OCI-LY1 (cell line): ENCODE measurements around the gene CNPY2.

ENCODE experiments used
- H2AFZ ChIP-seq: fragments of 200-600 bp; sonication (generic), shearing (Covaris generic); 2 replicates; pipeline ENCODE4 v1.6.0; 2014; ENCODE audit warnings: antibody characterized with exemption, mild to moderate bottlenecking, low read length
- H3F3A ChIP-seq: fragments of 200-600 bp; sonication (generic), shearing (Covaris generic); 2 replicates; pipeline ENCODE4 v1.6.0; 2014; ENCODE audit warnings: mild to moderate bottlenecking, antibody characterized with exemption, low read length, moderate library complexity; ENCODE audit not compliant: insufficient read depth
- H3K27ac ChIP-seq: fragments of 200-600 bp; sonication (generic); 2 replicates; pipeline ENCODE4 v1.5.1; 2014; ENCODE audit warnings: low read length, mixed run types, mild to moderate bottlenecking, low read depth; ENCODE audit not compliant: poor library complexity, severe bottlenecking
- H3K27me3 ChIP-seq: fragments of 200-600 bp; sonication (generic); 2 replicates; pipeline ENCODE4 v1.6.0; 2014; ENCODE audit warnings: antibody characterized with exemption, mild to moderate bottlenecking, low read length, moderate library complexity; ENCODE audit not compliant: insufficient read depth
- H3K36me3 ChIP-seq: fragments of 200-600 bp; sonication (generic); 2 replicates; pipeline ENCODE4 v1.6.1; 2014; ENCODE audit warnings: mild to moderate bottlenecking, antibody characterized with exemption, low read length, moderate library complexity, mixed read lengths; ENCODE audit not compliant: insufficient read depth
- H3K4me1 ChIP-seq: fragments of 200-600 bp; sonication (generic); 2 replicates; pipeline ENCODE4 v1.5.1; 2014; ENCODE audit warnings: mild to moderate bottlenecking, low read length, moderate library complexity; ENCODE audit not compliant: insufficient read depth, severe bottlenecking
- H3K4me2 ChIP-seq: fragments of 200-600 bp; sonication (generic), shearing (Covaris generic); 2 replicates; pipeline ENCODE4 v1.6.1; 2014; ENCODE audit warnings: low read length
- H3K4me3 ChIP-seq: fragments of 200-600 bp; sonication (generic); 2 replicates; pipeline ENCODE4 v1.5.1; 2014; ENCODE audit warnings: low read length, low read depth, mild to moderate bottlenecking, mixed read lengths; ENCODE audit not compliant: poor library complexity, severe bottlenecking
- H3K79me2 ChIP-seq: fragments of 200-600 bp; shearing (Covaris generic); 2 replicates; pipeline ENCODE4 v1.6.1; 2016; ENCODE audit warnings: mixed run types, low read length, mixed read lengths; ENCODE audit not compliant: insufficient read depth
- H3K9ac ChIP-seq: fragments of 200-600 bp; sonication (generic), shearing (Covaris generic); 2 replicates; pipeline ENCODE4 v1.6.1; 2014; ENCODE audit warnings: mild to moderate bottlenecking, low read length, mixed read lengths
- H3K9me2 ChIP-seq: fragments of 200-600 bp; sonication (generic), shearing (Covaris generic); 2 replicates; pipeline ENCODE4 v1.6.1; 2014; ENCODE audit warnings: low read depth, mild to moderate bottlenecking, low read length, mixed read lengths
- H3K9me3 ChIP-seq: fragments of 200-600 bp; shearing (Covaris generic); 2 replicates; pipeline ENCODE4 v1.6.1; 2014; ENCODE audit warnings: low read length, mixed read lengths
- H4K20me1 ChIP-seq: fragments of 200-600 bp; sonication (generic), shearing (Covaris generic); 2 replicates; pipeline ENCODE4 v1.6.0; 2016; ENCODE audit warnings: mild to moderate bottlenecking, low read length; ENCODE audit not compliant: insufficient read depth
- EZH2 ChIP-seq: fragments of 200-600 bp; sonication (generic), shearing (Covaris generic); IDR thresholded peaks from 2 replicates; pipeline ENCODE4 v1.8.0; 2017; ENCODE audit warnings: borderline replicate concordance, mixed run types, mild to moderate bottlenecking, antibody characterized with exemption, low read length, moderate library complexity, mixed read lengths
- TF ChIP-seq, protein P1 (sequence below): fragments of 200-600 bp; sonication (generic), shearing (Covaris generic); IDR thresholded peaks from 2 replicates; pipeline ENCODE4 v1.5.1; 2017; ENCODE audit warnings: mild to moderate bottlenecking, antibody characterized with exemption, low read length, moderate library complexity, mixed read lengths

The CNPY2 gene

DNA sequence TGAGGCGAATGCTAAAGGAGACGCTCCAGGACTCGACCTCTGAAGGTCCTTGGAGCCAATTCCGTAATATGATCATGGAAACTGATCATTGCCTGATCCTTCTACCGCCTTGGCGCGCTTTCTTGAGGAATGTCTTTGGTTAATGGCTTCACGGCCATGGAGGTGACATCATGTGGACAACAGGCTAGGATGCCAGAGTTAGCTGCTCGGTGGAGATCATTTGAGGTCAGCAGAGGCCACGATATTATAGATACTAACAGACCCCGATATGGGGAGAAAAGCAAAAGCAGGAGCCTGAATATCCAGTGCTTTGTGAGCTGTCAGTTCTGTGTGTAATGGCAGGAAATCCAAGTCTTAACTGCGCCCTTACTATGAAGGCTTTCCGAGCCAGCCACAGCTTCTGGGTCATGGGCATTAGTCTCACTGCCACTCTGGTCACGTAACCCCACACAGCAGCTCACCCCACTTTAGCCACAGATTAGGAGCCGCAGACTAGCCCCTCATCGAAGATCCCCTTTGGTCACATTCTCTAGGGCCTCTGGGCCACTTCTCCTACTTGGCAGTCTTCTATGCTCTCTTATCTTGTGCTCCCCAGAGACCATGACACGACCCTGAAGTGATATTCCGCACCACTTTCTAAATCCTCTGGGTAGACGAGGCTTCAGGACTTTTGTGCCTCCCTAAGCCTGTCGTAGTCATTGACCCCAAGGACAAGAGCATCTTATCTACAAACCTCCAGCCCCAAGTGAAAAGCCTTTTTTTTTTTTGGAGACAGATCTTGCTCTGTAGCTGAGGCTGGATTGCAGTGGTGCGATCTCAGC lies 14.9 kb downstream of the CNPY2 start:
- Histone ChIP-seq H3F3A (no peaks in the 10 kb centered on the region), H3K4me1 (peaks cover 61% of the 10 kb centered on the region), H3K27me3 (no peaks in the 10 kb centered on the region), H3K79me2 (peaks cover 39% of the 10 kb centered on the region), H3K9me3 (no peaks in the 10 kb centered on the region), H3K4me3 (peak overlapping the region; percentile 83), H2AFZ (no peak overlapping the region), H3K9me2 (no peaks in the 10 kb centered on the region), H4K20me1 (no peaks in the 10 kb centered on the region), H3K9ac (peak overlapping the region; percentile 90), H3K27ac (peak overlapping the region; percentile 86), H3K4me2 (peak overlapping the region; percentile 95), H3K36me3 (peaks cover 33% of the 10 kb centered on the region)
- TF ChIP-seq, protein P1, sequence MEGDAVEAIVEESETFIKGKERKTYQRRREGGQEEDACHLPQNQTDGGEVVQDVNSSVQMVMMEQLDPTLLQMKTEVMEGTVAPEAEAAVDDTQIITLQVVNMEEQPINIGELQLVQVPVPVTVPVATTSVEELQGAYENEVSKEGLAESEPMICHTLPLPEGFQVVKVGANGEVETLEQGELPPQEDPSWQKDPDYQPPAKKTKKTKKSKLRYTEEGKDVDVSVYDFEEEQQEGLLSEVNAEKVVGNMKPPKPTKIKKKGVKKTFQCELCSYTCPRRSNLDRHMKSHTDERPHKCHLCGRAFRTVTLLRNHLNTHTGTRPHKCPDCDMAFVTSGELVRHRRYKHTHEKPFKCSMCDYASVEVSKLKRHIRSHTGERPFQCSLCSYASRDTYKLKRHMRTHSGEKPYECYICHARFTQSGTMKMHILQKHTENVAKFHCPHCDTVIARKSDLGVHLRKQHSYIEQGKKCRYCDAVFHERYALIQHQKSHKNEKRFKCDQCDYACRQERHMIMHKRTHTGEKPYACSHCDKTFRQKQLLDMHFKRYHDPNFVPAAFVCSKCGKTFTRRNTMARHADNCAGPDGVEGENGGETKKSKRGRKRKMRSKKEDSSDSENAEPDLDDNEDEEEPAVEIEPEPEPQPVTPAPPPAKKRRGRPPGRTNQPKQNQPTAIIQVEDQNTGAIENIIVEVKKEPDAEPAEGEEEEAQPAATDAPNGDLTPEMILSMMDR = no peak
- no peak for TF ChIP-seq EZH2

DNA sequence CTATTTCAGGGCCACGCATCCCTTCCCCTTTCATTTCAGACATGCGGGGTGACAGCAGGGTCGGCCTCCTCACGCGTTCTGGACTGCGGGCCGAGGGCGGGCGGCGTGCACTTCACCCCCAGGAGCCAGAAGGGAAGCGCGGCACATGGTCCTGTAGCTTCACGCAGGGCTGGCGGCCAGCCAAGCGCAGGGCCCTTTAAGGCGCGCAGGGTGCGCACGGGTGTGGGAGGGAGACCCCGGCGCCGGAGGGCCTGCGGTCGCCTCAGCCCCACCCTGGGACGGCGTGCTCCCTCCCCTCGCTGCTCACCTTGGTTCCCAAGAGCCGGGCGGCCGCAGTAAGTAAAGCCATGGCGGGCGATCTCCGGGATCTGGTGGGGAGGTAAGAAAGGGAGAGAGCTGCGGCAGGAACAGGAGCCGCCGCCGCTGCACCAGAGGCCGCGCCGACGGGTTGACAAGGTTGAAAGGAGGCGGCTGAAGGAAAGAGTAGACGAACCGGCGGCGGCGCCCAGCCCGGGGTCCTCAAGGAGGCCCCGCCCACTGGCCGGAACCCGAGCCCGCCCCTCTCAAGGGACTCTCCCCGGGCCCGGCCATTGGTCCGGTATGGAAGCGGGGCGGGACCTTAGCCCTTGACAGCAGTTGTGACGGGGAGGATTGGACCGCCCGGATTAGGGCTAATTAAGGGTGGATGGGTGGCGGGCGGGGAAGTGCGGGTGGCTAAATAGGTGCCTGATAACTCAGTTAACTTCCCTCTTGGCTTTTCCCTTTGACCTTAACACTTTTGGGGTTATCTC lies 15.7 kb downstream of the CNPY2 start, which contains the start of gene CS:
TSS of gene CS (minus strand) at position 478 of the 791 bp plus-strand sequence. CDS start at position 349, 129 bp downstream.
- Histone ChIP-seq H3K36me3 (peaks cover 34% of the 10 kb centered on the region), H3K4me1 (peaks cover 61% of the 10 kb centered on the region), H3K4me2 (peak within 1 kb of the TSS; percentile 95), H3K9me2 (no peaks in the 10 kb centered on the region), H3F3A (no peaks in the 10 kb centered on the region), H3K9ac (peak within 1 kb of the TSS; percentile 91), H3K4me3 (peak within 1 kb of the TSS; percentile 83), H3K9me3 (no peaks in the 10 kb centered on the region), H4K20me1 (no peaks in the 10 kb centered on the region), H3K27me3 (no peaks in the 10 kb centered on the region), H2AFZ (no peak within 1 kb of the TSS), H3K27ac (peak within 1 kb of the TSS; percentile 86), H3K79me2 (peaks cover 45% of the 10 kb centered on the region)
- TF ChIP-seq, protein P1 = no peak
- TF ChIP-seq EZH2 = no peak

DNA sequence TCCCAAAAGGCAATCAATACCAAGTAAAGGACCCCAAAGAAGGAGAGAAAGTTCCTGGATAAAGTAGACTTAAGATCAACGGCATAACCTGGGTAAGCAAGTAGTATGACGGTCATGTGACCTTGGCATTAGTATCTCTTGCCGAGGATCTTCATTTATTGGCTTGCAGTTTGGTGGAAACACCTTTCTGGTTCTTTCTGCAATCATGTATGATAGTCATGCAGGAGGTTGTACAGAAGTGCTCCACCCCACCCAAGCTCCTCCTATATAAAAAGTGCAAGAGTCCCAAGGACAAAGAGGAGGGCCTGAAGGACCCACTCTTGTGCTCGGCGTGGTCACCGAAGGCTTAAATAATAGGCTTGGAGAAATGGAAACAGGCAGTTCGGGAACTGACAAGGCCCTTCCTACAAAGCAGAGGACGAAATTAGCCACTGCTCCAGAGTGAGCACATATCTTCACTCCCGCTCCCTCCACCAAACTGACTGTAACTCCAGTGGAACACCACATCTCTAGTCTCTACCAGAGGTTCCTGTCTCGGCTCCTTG lies 16.4 kb downstream of the CNPY2 start:
- H3K27me3 ChIP-seq = no peaks in the 10 kb centered on the region
- no peaks in the 10 kb centered on the region for H3K9me2 ChIP-seq
- peak overlapping the region; percentile 83 for H3K4me3 ChIP-seq
- H3K36me3 ChIP-seq = peaks cover 40% of the 10 kb centered on the region
- peaks cover 61% of the 10 kb centered on the region for H3K4me1 ChIP-seq
- no peaks in the 10 kb centered on the region for H3F3A ChIP-seq
- TF ChIP-seq, protein P1 = no peak
- TF ChIP-seq EZH2 = no peak
- H3K27ac ChIP-seq = peak overlapping the region; percentile 68
- H2AFZ ChIP-seq = no peak overlapping the region
- no peaks in the 10 kb centered on the region for H3K9me3 ChIP-seq
- H3K9ac ChIP-seq = peak overlapping the region; percentile 91
- no peaks in the 10 kb centered on the region for H4K20me1 ChIP-seq
- H3K4me2 ChIP-seq = peak overlapping the region; percentile 91
- H3K79me2 ChIP-seq = peaks cover 52% of the 10 kb centered on the region
